ENCODE measurements around the gene POLE3.
"Not testable (repeated sequence)": the region's sequence is repeated elsewhere in the genome, so short reads cannot be mapped to it uniquely, and the experiment has no call there.

DNA sequence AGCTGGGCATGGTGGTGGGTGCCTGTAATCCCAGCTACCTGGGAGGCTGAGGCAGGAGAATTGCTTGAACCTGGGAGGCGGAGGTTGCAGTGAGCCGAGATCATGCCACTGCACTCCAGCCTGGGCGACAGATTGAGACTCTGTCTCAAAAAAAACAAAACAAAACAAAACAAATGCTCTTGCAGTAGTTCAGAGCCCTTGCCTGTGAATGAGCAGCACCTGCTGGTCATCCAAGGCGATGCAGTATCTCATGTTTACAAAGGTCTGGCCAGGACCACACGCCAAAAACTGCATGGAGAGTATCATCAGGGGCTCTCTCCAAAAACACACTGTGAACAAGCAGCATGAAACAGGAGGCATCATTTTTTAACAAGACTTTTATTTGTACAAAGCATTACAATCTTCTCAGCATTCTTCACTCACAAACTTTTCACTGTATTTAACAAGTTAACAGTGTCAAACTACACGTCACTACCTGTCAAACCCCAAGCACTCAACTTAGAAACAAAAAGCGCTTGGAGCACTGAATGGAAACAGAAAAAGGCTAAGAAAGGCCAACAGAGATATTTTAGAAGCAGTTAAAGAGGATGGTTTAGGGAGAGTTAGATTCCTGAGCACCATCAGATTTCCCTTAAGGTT lies 3.5 kb downstream of the POLE3 start:
- TF ChIP-seq, protein P1, sequence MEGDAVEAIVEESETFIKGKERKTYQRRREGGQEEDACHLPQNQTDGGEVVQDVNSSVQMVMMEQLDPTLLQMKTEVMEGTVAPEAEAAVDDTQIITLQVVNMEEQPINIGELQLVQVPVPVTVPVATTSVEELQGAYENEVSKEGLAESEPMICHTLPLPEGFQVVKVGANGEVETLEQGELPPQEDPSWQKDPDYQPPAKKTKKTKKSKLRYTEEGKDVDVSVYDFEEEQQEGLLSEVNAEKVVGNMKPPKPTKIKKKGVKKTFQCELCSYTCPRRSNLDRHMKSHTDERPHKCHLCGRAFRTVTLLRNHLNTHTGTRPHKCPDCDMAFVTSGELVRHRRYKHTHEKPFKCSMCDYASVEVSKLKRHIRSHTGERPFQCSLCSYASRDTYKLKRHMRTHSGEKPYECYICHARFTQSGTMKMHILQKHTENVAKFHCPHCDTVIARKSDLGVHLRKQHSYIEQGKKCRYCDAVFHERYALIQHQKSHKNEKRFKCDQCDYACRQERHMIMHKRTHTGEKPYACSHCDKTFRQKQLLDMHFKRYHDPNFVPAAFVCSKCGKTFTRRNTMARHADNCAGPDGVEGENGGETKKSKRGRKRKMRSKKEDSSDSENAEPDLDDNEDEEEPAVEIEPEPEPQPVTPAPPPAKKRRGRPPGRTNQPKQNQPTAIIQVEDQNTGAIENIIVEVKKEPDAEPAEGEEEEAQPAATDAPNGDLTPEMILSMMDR (IDR thresholded peaks at IDR 0.05) = peak; percentile 77
- TF ChIP-seq EZH2 (IDR thresholded peaks at IDR 0.05; ENCODE audit: borderline replicate concordance, insufficient read depth, low read depth, low read length, poor library complexity, severe bottlenecking) = not testable (repeated sequence)

Measured in B cell (primary cell).